Measurements from ENCODE around the gene C3orf18. TPM values are rescaled to one million over a fixed set of nuclear protein-coding genes. Genes with fewer than 3 reads are reported as not detected.

C3orf18 gene
- total and polyA plus RNA-seq, 10 of the 15 experiments (the other 5 are each of a cell fraction or from before 2014, with no cell fraction given), result 0.06 to 3.2 (median 0.66) TPM

DNA sequence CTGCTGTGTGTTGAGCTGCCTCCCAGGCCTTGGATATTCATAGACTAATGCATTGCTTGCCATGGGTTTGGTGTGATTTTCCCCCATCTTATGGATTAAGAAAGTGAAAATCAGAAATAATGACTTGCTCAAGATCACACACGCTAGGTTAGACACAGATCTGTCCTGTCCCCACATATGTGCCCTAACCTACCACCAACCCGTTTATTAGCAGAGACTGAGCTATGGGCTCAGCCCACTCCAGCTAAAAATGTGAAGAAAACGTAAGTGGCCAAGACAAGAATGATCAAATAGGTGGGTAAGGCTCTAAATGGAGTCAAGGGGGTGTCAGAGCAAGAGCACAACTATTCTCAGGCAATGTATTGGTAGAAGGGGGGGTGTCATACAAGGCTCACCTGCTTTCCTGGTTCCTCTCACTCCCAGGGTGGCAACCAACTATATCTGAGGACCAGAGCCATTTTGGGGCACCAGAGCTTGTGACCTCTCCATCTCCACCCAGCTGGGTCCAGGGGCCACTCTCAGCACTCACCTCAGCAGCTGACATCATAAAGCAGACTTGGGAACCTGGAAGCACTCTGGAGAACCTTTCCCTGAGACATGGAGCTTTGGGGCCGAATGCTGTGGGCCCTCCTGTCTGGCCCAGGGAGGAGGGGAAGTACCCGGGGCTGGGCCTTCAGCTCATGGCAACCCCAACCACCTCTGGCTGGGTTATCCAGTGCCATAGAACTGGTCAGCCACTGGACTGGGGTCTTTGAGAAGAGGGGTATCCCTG is 3.1 kb upstream of the C3orf18 start:
- Histone ChIP-seq H3K27ac (ENCODE audit: control insufficient read depth, insufficient read depth) (no peak overlapping the region), H2AFZ (ENCODE audit: control insufficient read depth, low read depth, low read length) (no peak overlapping the region), H3K4me2 (ENCODE audit: control insufficient read depth, insufficient read depth) (peak overlapping the region; percentile 60), H3K9me3 (replicated peaks; ENCODE audit: control insufficient read depth, insufficient read depth, low read length) (no peaks in the 10 kb centered on the region), H3K4me1 (ENCODE audit: control insufficient read depth, insufficient read depth, low read length) (peaks cover 13% of the 10 kb centered on the region), H3K36me3 (ENCODE audit: control insufficient read depth in 2 of 2, insufficient read depth in 2 of 2, low read length in 1 of 2) (no peaks in the 10 kb centered on the region; a peak in 2 of 4 replicates), H3K9ac (ENCODE audit: control insufficient read depth, insufficient read depth, low read length) (peak overlapping the region; percentile 86), H3K79me2 (ENCODE audit: control insufficient read depth, insufficient read depth, low read length) (peaks cover 5% of the 10 kb centered on the region), H4K20me1 (ENCODE audit: control insufficient read depth, insufficient read depth) (no peaks in the 10 kb centered on the region), H3K4me3 (peak overlapping the region; percentile 81; the same call in 1 of the 2 replicates), H3K27me3 (replicated peaks in 1 of 2; ENCODE audit: control insufficient read depth in 2 of 2, insufficient read depth in 2 of 2, low read length in 1 of 2) (no peaks in the 10 kb centered on the region)
- in situ Hi-C loops (cut with MboI), result no loop called here
- ChIA-PET CTCF (interaction anchor here (0.6 to 11.6 kb wide), 13 partner anchors 10 to 820 kb away, joined by 3 to 410 read pairs (median 4); partner anchors contain the start of genes CISH and MAPKAPK3), SMC1A (ENCODE audit: uncharacterized antibody, unreplicated experiment) (interaction anchor here (1.3 to 6.5 kb wide), 7 partner anchors 20 to 82 kb away, joined by 3 to 137 read pairs (median 6); partner anchors contain the start of genes CISH and MAPKAPK3), POLR2A (interaction anchor here (1.0 to 3.1 kb wide), 4 partner anchors 18 to 48 kb away, joined by 4 to 23 read pairs (median 13); partner anchors contain the start of gene CISH), RAD21 (ENCODE audit: unreplicated experiment) (interaction anchor here (1.1 to 7.1 kb wide), 5 partner anchors 15 to 82 kb away, joined by 4 to 244 read pairs (median 6); partner anchors contain the start of genes CISH and MAPKAPK3)
- WGBS (ENCODE audit: insufficient coverage, insufficient replicate concordance, low lambda C conversion rate, missing lambda C conversion rate), result 61% methylated on average over 5 of the region's 5 CpGs
- BruUV-seq (replicated peaks), result no TSS peak
- DNase-seq (ENCODE audit: low read depth, low spot score) (no peak), ATAC-seq (no peak), FAIRE-seq (no peak)
- intact Hi-C loops (cut with micrococcal nuclease; ENCODE audit: unreplicated experiment), result no loop called here
- TF ChIP-seq ZNF207 (IDR thresholded peaks at IDR 0.05; ENCODE audit: borderline replicate concordance), result no peak
- TF ChIP-seq NBN (IDR thresholded peaks at IDR 0.05), result no peak
- no peak for TF ChIP-seq PAX5 (IDR thresholded peaks at IDR 0.05; ENCODE audit: borderline replicate concordance, low read depth, low read length)
- no peak for TF ChIP-seq HCFC1 (IDR thresholded peaks at IDR 0.05; ENCODE audit: low read length)
- TF ChIP-seq NFXL1 (IDR thresholded peaks at IDR 0.05; ENCODE audit: borderline replicate concordance), result no peak
- no peak for TF ChIP-seq GATAD2B (conservative IDR thresholded peaks at IDR 0.05; ENCODE audit: low read depth)
- TF ChIP-seq, protein P1, sequence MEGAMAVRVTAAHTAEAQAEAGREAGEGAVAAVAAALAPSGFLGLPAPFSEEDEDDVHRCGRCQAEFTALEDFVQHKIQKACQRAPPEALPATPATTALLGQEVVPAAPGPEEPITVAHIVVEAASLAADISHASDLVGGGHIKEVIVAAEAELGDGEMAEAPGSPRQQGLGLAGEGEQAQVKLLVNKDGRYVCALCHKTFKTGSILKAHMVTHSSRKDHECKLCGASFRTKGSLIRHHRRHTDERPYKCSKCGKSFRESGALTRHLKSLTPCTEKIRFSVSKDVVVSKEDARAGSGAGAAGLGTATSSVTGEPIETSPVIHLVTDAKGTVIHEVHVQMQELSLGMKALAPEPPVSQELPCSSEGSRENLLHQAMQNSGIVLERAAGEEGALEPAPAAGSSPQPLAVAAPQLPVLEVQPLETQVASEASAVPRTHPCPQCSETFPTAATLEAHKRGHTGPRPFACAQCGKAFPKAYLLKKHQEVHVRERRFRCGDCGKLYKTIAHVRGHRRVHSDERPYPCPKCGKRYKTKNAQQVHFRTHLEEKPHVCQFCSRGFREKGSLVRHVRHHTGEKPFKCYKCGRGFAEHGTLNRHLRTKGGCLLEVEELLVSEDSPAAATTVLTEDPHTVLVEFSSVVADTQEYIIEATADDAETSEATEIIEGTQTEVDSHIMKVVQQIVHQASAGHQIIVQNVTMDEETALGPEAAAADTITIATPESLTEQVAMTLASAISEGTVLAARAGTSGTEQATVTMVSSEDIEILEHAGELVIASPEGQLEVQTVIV (IDR thresholded peaks at IDR 0.05; ENCODE audit: borderline replicate concordance, partially characterized antibody), result no peak
- TF ChIP-seq CBX3 (IDR thresholded peaks at IDR 0.05; ENCODE audit: borderline replicate concordance, low read depth), result no peak
- no peak for TF ChIP-seq CEBPB (IDR thresholded peaks at IDR 0.05; ENCODE audit: borderline replicate concordance in 1 of 2, low read depth in 2 of 2, low read length in 2 of 2)
- TF ChIP-seq, protein P2, sequence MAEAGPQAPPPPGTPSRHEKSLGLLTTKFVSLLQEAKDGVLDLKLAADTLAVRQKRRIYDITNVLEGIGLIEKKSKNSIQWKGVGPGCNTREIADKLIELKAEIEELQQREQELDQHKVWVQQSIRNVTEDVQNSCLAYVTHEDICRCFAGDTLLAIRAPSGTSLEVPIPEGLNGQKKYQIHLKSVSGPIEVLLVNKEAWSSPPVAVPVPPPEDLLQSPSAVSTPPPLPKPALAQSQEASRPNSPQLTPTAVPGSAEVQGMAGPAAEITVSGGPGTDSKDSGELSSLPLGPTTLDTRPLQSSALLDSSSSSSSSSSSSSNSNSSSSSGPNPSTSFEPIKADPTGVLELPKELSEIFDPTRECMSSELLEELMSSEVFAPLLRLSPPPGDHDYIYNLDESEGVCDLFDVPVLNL (IDR thresholded peaks at IDR 0.05; ENCODE audit: low read depth, low read length), result no peak
- TF ChIP-seq, protein P3, sequence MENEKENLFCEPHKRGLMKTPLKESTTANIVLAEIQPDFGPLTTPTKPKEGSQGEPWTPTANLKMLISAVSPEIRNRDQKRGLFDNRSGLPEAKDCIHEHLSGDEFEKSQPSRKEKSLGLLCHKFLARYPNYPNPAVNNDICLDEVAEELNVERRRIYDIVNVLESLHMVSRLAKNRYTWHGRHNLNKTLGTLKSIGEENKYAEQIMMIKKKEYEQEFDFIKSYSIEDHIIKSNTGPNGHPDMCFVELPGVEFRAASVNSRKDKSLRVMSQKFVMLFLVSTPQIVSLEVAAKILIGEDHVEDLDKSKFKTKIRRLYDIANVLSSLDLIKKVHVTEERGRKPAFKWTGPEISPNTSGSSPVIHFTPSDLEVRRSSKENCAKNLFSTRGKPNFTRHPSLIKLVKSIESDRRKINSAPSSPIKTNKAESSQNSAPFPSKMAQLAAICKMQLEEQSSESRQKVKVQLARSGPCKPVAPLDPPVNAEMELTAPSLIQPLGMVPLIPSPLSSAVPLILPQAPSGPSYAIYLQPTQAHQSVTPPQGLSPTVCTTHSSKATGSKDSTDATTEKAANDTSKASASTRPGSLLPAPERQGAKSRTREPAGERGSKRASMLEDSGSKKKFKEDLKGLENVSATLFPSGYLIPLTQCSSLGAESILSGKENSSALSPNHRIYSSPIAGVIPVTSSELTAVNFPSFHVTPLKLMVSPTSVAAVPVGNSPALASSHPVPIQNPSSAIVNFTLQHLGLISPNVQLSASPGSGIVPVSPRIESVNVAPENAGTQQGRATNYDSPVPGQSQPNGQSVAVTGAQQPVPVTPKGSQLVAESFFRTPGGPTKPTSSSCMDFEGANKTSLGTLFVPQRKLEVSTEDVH (IDR thresholded peaks at IDR 0.05; ENCODE audit: low read depth, partially characterized antibody), result no peak
- no peak for TF ChIP-seq GABPA (IDR thresholded peaks at IDR 0.05; ENCODE audit: low read depth)
- no peak for TF ChIP-seq NR2C1 (IDR thresholded peaks at IDR 0.05)
